ENCODE data around the gene MCRIP1. TPM values are rescaled to one million over a fixed set of nuclear protein-coding genes. Genes with fewer than 3 reads are reported as not detected.
A peak's percentile ranks its signal among the peaks of the same experiment; 100 is the strongest.

MCRIP1 gene
- total and polyA plus RNA-seq, 2 of the 13 experiments (the other 11 are each of a cell fraction or from before 2014, with no cell fraction given), result 79.7 to 84.9 TPM

DNA sequence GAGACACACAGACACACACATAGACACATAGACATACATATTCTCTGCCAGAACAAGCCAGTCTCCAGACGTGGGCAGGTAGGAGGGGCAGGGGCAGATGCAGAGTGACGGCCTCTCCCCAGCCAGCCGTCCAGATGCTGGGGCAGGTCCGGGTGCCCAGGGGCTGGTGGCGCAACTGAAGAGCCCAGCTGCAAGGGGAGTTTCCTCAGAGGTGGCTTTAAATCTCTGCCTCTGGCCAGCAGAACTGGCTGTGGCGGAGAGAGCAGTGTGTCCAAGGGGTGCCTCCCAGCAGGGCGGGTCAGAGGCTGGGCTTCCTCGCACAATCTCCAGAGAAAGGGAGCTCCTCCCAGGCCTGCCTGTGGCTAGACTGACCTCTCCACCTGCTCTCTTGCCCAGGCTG lies 38.6 kb downstream of the MCRIP1 start (continued):
- TF ChIP-seq ZNF687 (CRISPR knock-in tag; IDR thresholded peaks at IDR 0.05), result peak; percentile 58
- TF ChIP-seq ZNF274 (CRISPR knock-in tag; IDR thresholded peaks at IDR 0.05), result 0 out of 2 replicates have a peak, but pooled peaks have one; percentile 42
- TF ChIP-seq, protein P1, sequence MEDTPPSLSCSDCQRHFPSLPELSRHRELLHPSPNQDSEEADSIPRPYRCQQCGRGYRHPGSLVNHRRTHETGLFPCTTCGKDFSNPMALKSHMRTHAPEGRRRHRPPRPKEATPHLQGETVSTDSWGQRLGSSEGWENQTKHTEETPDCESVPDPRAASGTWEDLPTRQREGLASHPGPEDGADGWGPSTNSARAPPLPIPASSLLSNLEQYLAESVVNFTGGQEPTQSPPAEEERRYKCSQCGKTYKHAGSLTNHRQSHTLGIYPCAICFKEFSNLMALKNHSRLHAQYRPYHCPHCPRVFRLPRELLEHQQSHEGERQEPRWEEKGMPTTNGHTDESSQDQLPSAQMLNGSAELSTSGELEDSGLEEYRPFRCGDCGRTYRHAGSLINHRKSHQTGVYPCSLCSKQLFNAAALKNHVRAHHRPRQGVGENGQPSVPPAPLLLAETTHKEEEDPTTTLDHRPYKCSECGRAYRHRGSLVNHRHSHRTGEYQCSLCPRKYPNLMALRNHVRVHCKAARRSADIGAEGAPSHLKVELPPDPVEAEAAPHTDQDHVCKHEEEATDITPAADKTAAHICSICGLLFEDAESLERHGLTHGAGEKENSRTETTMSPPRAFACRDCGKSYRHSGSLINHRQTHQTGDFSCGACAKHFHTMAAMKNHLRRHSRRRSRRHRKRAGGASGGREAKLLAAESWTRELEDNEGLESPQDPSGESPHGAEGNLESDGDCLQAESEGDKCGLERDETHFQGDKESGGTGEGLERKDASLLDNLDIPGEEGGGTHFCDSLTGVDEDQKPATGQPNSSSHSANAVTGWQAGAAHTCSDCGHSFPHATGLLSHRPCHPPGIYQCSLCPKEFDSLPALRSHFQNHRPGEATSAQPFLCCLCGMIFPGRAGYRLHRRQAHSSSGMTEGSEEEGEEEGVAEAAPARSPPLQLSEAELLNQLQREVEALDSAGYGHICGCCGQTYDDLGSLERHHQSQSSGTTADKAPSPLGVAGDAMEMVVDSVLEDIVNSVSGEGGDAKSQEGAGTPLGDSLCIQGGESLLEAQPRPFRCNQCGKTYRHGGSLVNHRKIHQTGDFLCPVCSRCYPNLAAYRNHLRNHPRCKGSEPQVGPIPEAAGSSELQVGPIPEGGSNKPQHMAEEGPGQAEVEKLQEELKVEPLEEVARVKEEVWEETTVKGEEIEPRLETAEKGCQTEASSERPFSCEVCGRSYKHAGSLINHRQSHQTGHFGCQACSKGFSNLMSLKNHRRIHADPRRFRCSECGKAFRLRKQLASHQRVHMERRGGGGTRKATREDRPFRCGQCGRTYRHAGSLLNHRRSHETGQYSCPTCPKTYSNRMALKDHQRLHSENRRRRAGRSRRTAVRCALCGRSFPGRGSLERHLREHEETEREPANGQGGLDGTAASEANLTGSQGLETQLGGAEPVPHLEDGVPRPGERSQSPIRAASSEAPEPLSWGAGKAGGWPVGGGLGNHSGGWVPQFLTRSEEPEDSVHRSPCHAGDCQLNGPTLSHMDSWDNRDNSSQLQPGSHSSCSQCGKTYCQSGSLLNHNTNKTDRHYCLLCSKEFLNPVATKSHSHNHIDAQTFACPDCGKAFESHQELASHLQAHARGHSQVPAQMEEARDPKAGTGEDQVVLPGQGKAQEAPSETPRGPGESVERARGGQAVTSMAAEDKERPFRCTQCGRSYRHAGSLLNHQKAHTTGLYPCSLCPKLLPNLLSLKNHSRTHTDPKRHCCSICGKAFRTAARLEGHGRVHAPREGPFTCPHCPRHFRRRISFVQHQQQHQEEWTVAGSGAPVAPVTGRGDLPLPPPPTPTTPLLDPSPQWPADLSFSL (CRISPR knock-in tag; IDR thresholded peaks at IDR 0.05), result 0 out of 2 replicates have a peak, but pooled peaks have one; percentile 55
- 0 out of 2 replicates have a peak, but pooled peaks have one; percentile 64 for TF ChIP-seq ZNF225 (CRISPR knock-in tag; IDR thresholded peaks at IDR 0.05)
- TF ChIP-seq ATF5 (CRISPR knock-in tag; IDR thresholded peaks at IDR 0.05; ENCODE audit: low read depth), result no peak
- no peak for TF ChIP-seq PRDM4 (CRISPR knock-in tag; IDR thresholded peaks at IDR 0.05; ENCODE audit: borderline replicate concordance)
- TF ChIP-seq EZH2 (conservative IDR thresholded peaks at IDR 0.05; ENCODE audit: low read depth, low read length), result peak; percentile 71; the same call in 1 of the 2 replicates
- no peak for TF ChIP-seq ZSCAN12 (CRISPR knock-in tag; IDR thresholded peaks at IDR 0.05)
- no peak for TF ChIP-seq SIX4 (CRISPR knock-in tag; IDR thresholded peaks at IDR 0.05)
- peak; percentile 38 for TF ChIP-seq XRCC5 (optimal IDR thresholded peaks at IDR 0.05; ENCODE audit: low read length)
- peak; percentile 26; the same call in 1 of the 2 replicates for TF ChIP-seq CHD4 (IDR thresholded peaks at IDR 0.05; ENCODE audit: borderline replicate concordance, low read length)
